Uterus (tissue), 2 donors: ENCODE measurements around the gene CACNA1F.

ENCODE experiments used
- CTCF ChIP-seq, 4 experiments: fragments of 200-600 bp in 2 of 4; fragments of 450-650 bp in 2 of 4; sonication (generic) in 2 of 4; IDR thresholded peaks; one replicate each; pipeline ENCODE4 v1.5.1; 2016 to 2019; ENCODE audit warnings: antibody characterized with exemption in 4 of 4, mild to moderate bottlenecking in 2 of 4, moderate library complexity in 1 of 4
- POLR2A ChIP-seq, 2 donors: fragments of 450-650 bp; IDR thresholded peaks; one replicate each; pipeline ENCODE4 v1.6.1; 2016; ENCODE audit warnings: antibody characterized with exemption in 2 of 2, mild to moderate bottlenecking in 1 of 2, moderate library complexity in 1 of 2

GRCh38 chrX:49278081-49278480, 44.9 kb upstream of the CACNA1F start:
- TF ChIP-seq CTCF (IDR thresholded peaks at IDR 0.05) (no peak), POLR2A (IDR thresholded peaks at IDR 0.05) (no peak)
